MM.1S (cell line): Measurements from ENCODE around the gene RNFT2.

Experiments used
- DNase-seq: peaks from one replicate; pipeline ENCODE4 v3.0.0-alpha.2; 2015
- H2AFZ ChIP-seq: fragments of 300-600 bp; sonication (generic); 2 replicates; pipeline ENCODE4 v1.6.0; 2016; ENCODE audit warnings: antibody characterized with exemption, low read length
- H3F3A ChIP-seq: fragments of 300-600 bp; sonication (generic); 2 replicates; pipeline ENCODE4 v1.6.1; 2016; ENCODE audit warnings: mild to moderate bottlenecking, antibody characterized with exemption, low read length, moderate library complexity, mixed read lengths; ENCODE audit not compliant: insufficient read depth
- H3K27ac ChIP-seq: fragments of 300-600 bp; sonication (generic); 2 replicates; pipeline ENCODE4 v1.5.1; 2016; ENCODE audit warnings: mild to moderate bottlenecking, low read length
- H3K27me3 ChIP-seq: fragments of 300-600 bp; sonication (generic); replicated peaks from 2 replicates; pipeline ENCODE4 v1.6.0; 2016; ENCODE audit warnings: low read length; ENCODE audit not compliant: insufficient read depth
- H3K36me3 ChIP-seq: fragments of 300-600 bp; sonication (generic); replicated peaks from 2 replicates; pipeline ENCODE4 v1.6.1; 2016; ENCODE audit warnings: mild to moderate bottlenecking, low read length, mixed read lengths; ENCODE audit not compliant: insufficient read depth
- H3K4me1 ChIP-seq: fragments of 300-600 bp; sonication (generic); 2 replicates; pipeline ENCODE4 v1.6.1; 2016; ENCODE audit warnings: low read length, mixed read lengths
- H3K4me2 ChIP-seq: fragments of 300-600 bp; sonication (generic); 2 replicates; pipeline ENCODE4 v1.6.0; 2016; ENCODE audit warnings: low read depth, low read length
- H3K4me3 ChIP-seq: fragments of 300-600 bp; sonication (generic); 2 replicates; pipeline ENCODE4 v1.5.1; 2016; ENCODE audit warnings: low read length, mixed read lengths
- H3K79me2 ChIP-seq: fragments of 300-600 bp; sonication (generic); 2 replicates; pipeline ENCODE4 v1.6.1; 2016; ENCODE audit warnings: mixed run types, low read length, mixed read lengths
- H3K9ac ChIP-seq: fragments of 300-600 bp; sonication (generic); 2 replicates; pipeline ENCODE4 v1.6.1; 2016; ENCODE audit warnings: low read length, mixed read lengths
- H3K9me2 ChIP-seq: fragments of 300-600 bp; sonication (generic); replicated peaks from 2 replicates; pipeline ENCODE4 v1.6.1; 2016; ENCODE audit warnings: mild to moderate bottlenecking, low read length, mixed read lengths; ENCODE audit not compliant: insufficient read depth
- H3K9me3 ChIP-seq: fragments of 300-600 bp; sonication (generic); replicated peaks from 2 replicates; pipeline ENCODE4 v1.6.1; 2016; ENCODE audit warnings: mild to moderate bottlenecking, low read length, mixed read lengths; ENCODE audit not compliant: insufficient read depth
- H4K20me1 ChIP-seq: fragments of 300-600 bp; sonication (generic); 2 replicates; pipeline ENCODE4 v1.6.1; 2016; ENCODE audit warnings: mild to moderate bottlenecking, low read length, moderate library complexity, mixed read lengths; ENCODE audit not compliant: insufficient read depth
- EZH2 ChIP-seq: fragments of 300-600 bp; sonication (generic); optimal IDR thresholded peaks from 2 replicates; pipeline ENCODE3; 2017; ENCODE audit warnings: low read depth, mild to moderate bottlenecking, antibody characterized with exemption, low read length, mixed read lengths
- EZH2phosphoT487 ChIP-seq: fragments of 300-600 bp; sonication (generic); IDR thresholded peaks from 2 replicates; pipeline ENCODE4 v1.6.1; 2018; ENCODE audit warnings: antibody characterized with exemption, low read length
- TF ChIP-seq, protein P1 (sequence below): fragments of 300-600 bp; sonication (generic); IDR thresholded peaks from 2 replicates; pipeline ENCODE4 v1.5.1; 2016; ENCODE audit warnings: antibody characterized with exemption, low read length, mixed read lengths

RNFT2 gene

DNA sequence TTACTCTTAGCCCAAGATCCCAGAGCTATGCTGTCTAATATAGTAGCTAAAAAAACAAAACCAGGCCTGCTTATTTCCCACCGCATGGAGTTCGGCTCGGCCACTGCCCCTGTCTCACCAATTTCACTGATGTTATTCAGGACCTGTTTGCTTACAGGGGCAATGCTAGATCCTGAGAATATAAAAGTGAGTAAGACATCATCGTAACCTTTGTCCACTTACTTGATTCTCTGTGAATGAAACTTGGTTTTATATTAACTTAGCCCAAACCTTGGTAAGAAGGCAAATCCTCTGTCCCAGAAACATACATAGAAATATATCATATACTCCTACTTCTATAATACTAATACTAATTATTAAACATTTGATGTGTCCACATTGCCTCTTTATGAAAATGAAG lies 56.6 kb downstream of the RNFT2 start:
- no peak overlapping the region for H3K9ac ChIP-seq
- no peaks in the 10 kb centered on the region for H3K79me2 ChIP-seq
- H3K9me3 ChIP-seq = no peaks in the 10 kb centered on the region
- DNase-seq = no peak
- no peaks in the 10 kb centered on the region for H3K27me3 ChIP-seq
- no peak for TF ChIP-seq EZH2phosphoT487
- TF ChIP-seq, protein P1, sequence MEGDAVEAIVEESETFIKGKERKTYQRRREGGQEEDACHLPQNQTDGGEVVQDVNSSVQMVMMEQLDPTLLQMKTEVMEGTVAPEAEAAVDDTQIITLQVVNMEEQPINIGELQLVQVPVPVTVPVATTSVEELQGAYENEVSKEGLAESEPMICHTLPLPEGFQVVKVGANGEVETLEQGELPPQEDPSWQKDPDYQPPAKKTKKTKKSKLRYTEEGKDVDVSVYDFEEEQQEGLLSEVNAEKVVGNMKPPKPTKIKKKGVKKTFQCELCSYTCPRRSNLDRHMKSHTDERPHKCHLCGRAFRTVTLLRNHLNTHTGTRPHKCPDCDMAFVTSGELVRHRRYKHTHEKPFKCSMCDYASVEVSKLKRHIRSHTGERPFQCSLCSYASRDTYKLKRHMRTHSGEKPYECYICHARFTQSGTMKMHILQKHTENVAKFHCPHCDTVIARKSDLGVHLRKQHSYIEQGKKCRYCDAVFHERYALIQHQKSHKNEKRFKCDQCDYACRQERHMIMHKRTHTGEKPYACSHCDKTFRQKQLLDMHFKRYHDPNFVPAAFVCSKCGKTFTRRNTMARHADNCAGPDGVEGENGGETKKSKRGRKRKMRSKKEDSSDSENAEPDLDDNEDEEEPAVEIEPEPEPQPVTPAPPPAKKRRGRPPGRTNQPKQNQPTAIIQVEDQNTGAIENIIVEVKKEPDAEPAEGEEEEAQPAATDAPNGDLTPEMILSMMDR = no peak
- no peak for TF ChIP-seq EZH2
- H3K4me1 ChIP-seq = no peaks in the 10 kb centered on the region
- H2AFZ ChIP-seq = no peak overlapping the region
- H4K20me1 ChIP-seq = no peaks in the 10 kb centered on the region
- no peak overlapping the region for H3K27ac ChIP-seq
- H3F3A ChIP-seq = no peaks in the 10 kb centered on the region
- no peaks in the 10 kb centered on the region for H3K9me2 ChIP-seq
- H3K4me2 ChIP-seq = no peak overlapping the region
- H3K36me3 ChIP-seq = no peaks in the 10 kb centered on the region
- no peak overlapping the region for H3K4me3 ChIP-seq

- no peaks in the 10 kb centered on the region for H4K20me1 ChIP-seq
- H3K4me3 ChIP-seq = no peak overlapping the region
- DNase-seq = no peak
- H3K9ac ChIP-seq = no peak overlapping the region
- no peak overlapping the region for H3K4me2 ChIP-seq
- H3K9me3 ChIP-seq = no peaks in the 10 kb centered on the region
- no peaks in the 10 kb centered on the region for H3F3A ChIP-seq
- TF ChIP-seq, protein P1 = no peak
- H3K9me2 ChIP-seq = no peaks in the 10 kb centered on the region
- H3K27ac ChIP-seq = no peak overlapping the region
- H3K4me1 ChIP-seq = peaks cover 5% of the 10 kb centered on the region; the same call in 1 of the 2 replicates
- no peak overlapping the region for H2AFZ ChIP-seq
- H3K79me2 ChIP-seq = no peaks in the 10 kb centered on the region
- no peaks in the 10 kb centered on the region for H3K36me3 ChIP-seq
- H3K27me3 ChIP-seq = no peaks in the 10 kb centered on the region
Observed at GRCh38 chr12:116797885-116798284, 59.8 kb downstream of the RNFT2 start.

DNA sequence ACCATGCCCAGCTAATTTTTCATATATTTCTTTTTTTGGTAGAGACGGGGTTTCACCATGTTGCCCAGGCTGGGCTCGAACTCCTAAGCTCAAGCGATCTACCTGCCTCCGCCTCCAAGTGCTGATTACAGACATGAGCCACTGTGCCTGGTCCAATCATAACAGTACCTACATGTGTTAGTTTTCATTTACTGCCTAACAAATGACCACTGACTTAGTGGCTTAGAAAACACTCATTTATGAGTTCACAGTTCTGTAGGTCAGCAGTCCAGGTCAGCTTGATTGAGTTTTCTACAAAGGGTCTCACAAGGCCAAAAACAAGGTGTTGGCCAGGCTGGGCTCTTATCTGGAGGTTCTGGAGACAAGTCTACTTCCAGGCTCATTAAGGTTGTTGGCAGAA lies 60.6 kb downstream of the RNFT2 start:
- Histone ChIP-seq H3K4me2 (no peak overlapping the region), H3K36me3 (no peaks in the 10 kb centered on the region), H3K4me3 (no peak overlapping the region), H3K79me2 (no peaks in the 10 kb centered on the region), H3K9me3 (no peaks in the 10 kb centered on the region), H3K27ac (no peak overlapping the region), H3F3A (peaks cover 6% of the 10 kb centered on the region), H3K9me2 (no peaks in the 10 kb centered on the region), H4K20me1 (no peaks in the 10 kb centered on the region), H3K27me3 (no peaks in the 10 kb centered on the region), H3K4me1 (peaks cover 9% of the 10 kb centered on the region), H2AFZ (no peak overlapping the region), H3K9ac (no peak overlapping the region)
- TF ChIP-seq, protein P1 = no peak
- no peak for TF ChIP-seq EZH2
- no peak for TF ChIP-seq EZH2phosphoT487
- DNase-seq = no peak
